Karpas-422 (cell line): ENCODE results near the gene CCDC63. TPM values are rescaled to one million over a fixed set of nuclear protein-coding genes. Genes with fewer than 3 reads are reported as not detected.

Source experiments
- DNase-seq: peaks from one replicate; pipeline ENCODE4 v3.0.0-alpha.2; 2015
- H2AFZ ChIP-seq: fragments of 200-600 bp; sonication (generic); 2 replicates; pipeline ENCODE4 v1.6.1; 2014; ENCODE audit warnings: antibody characterized with exemption, low read length, mixed read lengths
- H3K27ac ChIP-seq: fragments of 200-600 bp; sonication (generic); 2 replicates; pipeline ENCODE4 v1.5.1; 2014; ENCODE audit warnings: mild to moderate bottlenecking, low read length, moderate library complexity
- H3K27me3 ChIP-seq: fragments of 200-600 bp; sonication (generic); 2 replicates; pipeline ENCODE4 v1.6.1; 2014; ENCODE audit warnings: low read length, mixed read lengths
- H3K36me3 ChIP-seq: fragments of 200-600 bp; sonication (generic); 2 replicates; pipeline ENCODE4 v1.6.1; 2014; ENCODE audit warnings: low read length, mixed read lengths; ENCODE audit not compliant: insufficient read depth
- H3K4me1 ChIP-seq: fragments of 200-600 bp; sonication (generic); 2 replicates; pipeline ENCODE4 v1.6.1; 2014; ENCODE audit warnings: mild to moderate bottlenecking, low read length, mixed read lengths
- H3K4me2 ChIP-seq: fragments of 200-600 bp; sonication (generic); 2 replicates; pipeline ENCODE4 v1.6.1; 2014; ENCODE audit warnings: low read length, low read depth, mild to moderate bottlenecking; ENCODE audit not compliant: poor library complexity, severe bottlenecking
- H3K4me3 ChIP-seq: fragments of 200-600 bp; sonication (generic); 2 replicates; pipeline ENCODE4 v1.5.1; 2014; ENCODE audit warnings: mild to moderate bottlenecking, antibody characterized with exemption, low read length, mixed read lengths
- H3K79me2 ChIP-seq: fragments of 200-600 bp; sonication (generic); 2 replicates; pipeline ENCODE4 v1.6.1; 2014; ENCODE audit warnings: mild to moderate bottlenecking, low read length, mixed read lengths
- H3K9ac ChIP-seq: fragments of 200-600 bp; sonication (generic); 2 replicates; pipeline ENCODE4 v1.6.0; 2014; ENCODE audit warnings: low read length
- H3K9me2 ChIP-seq: fragments of 200-600 bp; sonication (generic), shearing (Covaris generic); replicated peaks from 2 replicates; pipeline ENCODE4 v1.6.0; 2014; ENCODE audit warnings: mild to moderate bottlenecking, low read length, moderate library complexity; ENCODE audit not compliant: insufficient read depth
- H3K9me3 ChIP-seq: fragments of 300-700, 200-600 bp; sonication (generic); 2 replicates; pipeline ENCODE4 v1.6.1; 2014; ENCODE audit warnings: low read length, mixed read lengths
- H4K20me1 ChIP-seq: fragments of 200-600 bp; sonication (generic); 2 replicates; pipeline ENCODE4 v1.6.1; 2014; ENCODE audit warnings: mild to moderate bottlenecking, antibody characterized with exemption, low read length, low read depth; ENCODE audit not compliant: insufficient read depth
- total RNA-seq: library from RNA; depleted of rRNA; stranded (reverse); fragments of >200 nt; shearing (Covaris generic); gene quantifications from 2 replicates; pipeline ENCODE4 v1.2.3, GENCODE V29; 2014; ENCODE audit warnings: low replicate concordance

CCDC63 gene
- total RNA-seq, 1 experiment from 2014 or later, result not detected

DNA sequence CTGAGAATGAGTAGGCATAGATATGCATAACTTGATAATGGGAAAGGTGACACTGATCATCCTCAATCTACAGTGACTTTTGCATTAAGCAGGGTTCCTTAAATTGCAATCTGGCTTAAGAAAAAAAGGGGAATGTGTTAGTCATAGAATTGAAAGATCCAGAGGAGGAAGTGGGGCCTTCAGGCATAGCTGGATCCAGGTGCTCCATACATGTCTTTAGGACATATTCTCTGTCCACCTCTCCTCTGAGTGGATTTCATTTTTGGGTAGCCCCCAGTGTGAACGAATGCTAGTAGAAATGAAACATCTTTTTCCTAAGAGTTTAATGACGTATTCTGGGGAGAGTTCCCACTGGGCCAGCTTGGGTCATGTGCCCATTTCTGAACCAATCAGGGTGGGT is 27.6 kb downstream of the CCDC63 start:
- no peaks in the 10 kb centered on the region for H3K36me3 ChIP-seq
- H4K20me1 ChIP-seq, result no peaks in the 10 kb centered on the region
- no peak overlapping the region for H3K27ac ChIP-seq
- no peak overlapping the region for H3K4me2 ChIP-seq
- H3K9me2 ChIP-seq, result no peaks in the 10 kb centered on the region
- no peak overlapping the region for H2AFZ ChIP-seq
- no peak overlapping the region for H3K9ac ChIP-seq
- no peak for DNase-seq
- H3K27me3 ChIP-seq, result peaks cover 3% of the 10 kb centered on the region; the same call in 1 of the 2 replicates
- no peak overlapping the region for H3K4me3 ChIP-seq
- H3K79me2 ChIP-seq, result no peaks in the 10 kb centered on the region
- H3K9me3 ChIP-seq, result no peaks in the 10 kb centered on the region
- no peaks in the 10 kb centered on the region for H3K4me1 ChIP-seq

GRCh38 chr12:110874781-110875180 is 28.0 kb downstream of the CCDC63 start:
- Histone ChIP-seq H3K4me3 (no peak overlapping the region), H3K9ac (no peak overlapping the region), H3K9me3 (no peaks in the 10 kb centered on the region), H2AFZ (no peak overlapping the region), H3K27me3 (peaks cover 3% of the 10 kb centered on the region; the same call in 1 of the 2 replicates), H3K79me2 (no peaks in the 10 kb centered on the region), H3K27ac (no peak overlapping the region), H3K4me2 (no peak overlapping the region), H4K20me1 (no peaks in the 10 kb centered on the region), H3K9me2 (no peaks in the 10 kb centered on the region), H3K36me3 (no peaks in the 10 kb centered on the region), H3K4me1 (no peaks in the 10 kb centered on the region)
- DNase-seq, result no peak

GRCh38 chr12:110880651-110881050 is 33.9 kb downstream of the CCDC63 start:
- H3K27ac ChIP-seq, result no peak overlapping the region
- H3K9me2 ChIP-seq, result no peaks in the 10 kb centered on the region
- H3K36me3 ChIP-seq, result no peaks in the 10 kb centered on the region
- H3K9me3 ChIP-seq, result no peaks in the 10 kb centered on the region
- no peak overlapping the region for H3K4me2 ChIP-seq
- no peaks in the 10 kb centered on the region for H3K79me2 ChIP-seq
- H3K4me1 ChIP-seq, result no peaks in the 10 kb centered on the region
- no peaks in the 10 kb centered on the region for H4K20me1 ChIP-seq
- DNase-seq, result no peak
- no peak overlapping the region for H3K9ac ChIP-seq
- H2AFZ ChIP-seq, result no peak overlapping the region
- H3K4me3 ChIP-seq, result no peak overlapping the region
- H3K27me3 ChIP-seq, result peaks cover 3% of the 10 kb centered on the region; the same call in 1 of the 2 replicates

- no peak overlapping the region for H3K27ac ChIP-seq
- DNase-seq, result no peak
These were observed 36.5 kb downstream of the CCDC63 start for GRCh38 chr12:110883251-110883650.

DNA sequence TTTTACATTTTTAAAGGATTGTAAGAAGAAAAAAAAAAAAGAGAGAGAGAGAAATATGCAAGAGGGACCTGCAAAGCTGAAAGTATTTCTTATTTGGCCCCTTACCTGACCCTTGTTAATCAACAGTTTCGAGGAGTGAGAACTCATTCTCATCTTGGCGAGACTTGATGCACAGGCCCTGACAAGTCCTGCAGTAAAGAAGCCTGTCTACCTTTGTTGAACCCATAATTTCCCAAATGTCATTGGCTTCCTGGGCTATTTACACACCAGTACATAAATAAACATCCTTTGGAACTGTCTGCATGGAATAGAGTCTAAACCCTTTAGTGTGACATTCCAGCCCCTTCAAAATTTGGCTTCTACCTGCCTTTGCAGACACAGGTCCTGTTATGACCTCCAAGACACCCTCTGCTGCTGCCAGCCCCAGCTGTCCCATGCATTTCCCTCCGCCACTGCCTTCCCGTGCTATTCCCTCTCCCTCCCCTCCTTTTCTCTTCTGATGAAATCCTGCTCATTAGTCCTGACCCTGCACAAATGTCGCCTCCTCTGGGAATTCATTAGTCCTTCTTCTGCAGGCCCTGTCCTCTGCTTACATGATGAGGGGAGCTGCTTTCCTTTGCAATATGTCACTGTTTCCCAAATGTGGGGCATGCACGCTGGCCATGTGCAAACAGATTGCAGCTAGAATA is 38.5 kb downstream of the CCDC63 start:
- H3K4me2 ChIP-seq, result no peak overlapping the region
- H3K9me3 ChIP-seq, result no peaks in the 10 kb centered on the region
- no peak overlapping the region for H3K9ac ChIP-seq
- no peaks in the 10 kb centered on the region for H3K79me2 ChIP-seq
- H3K27me3 ChIP-seq, result no peaks in the 10 kb centered on the region
- no peak for DNase-seq
- no peaks in the 10 kb centered on the region for H3K36me3 ChIP-seq
- H2AFZ ChIP-seq, result no peak overlapping the region
- H3K4me3 ChIP-seq, result no peak overlapping the region
- no peaks in the 10 kb centered on the region for H3K9me2 ChIP-seq
- H3K27ac ChIP-seq, result no peak overlapping the region
- H4K20me1 ChIP-seq, result no peaks in the 10 kb centered on the region
- H3K4me1 ChIP-seq, result no peaks in the 10 kb centered on the region

More at GRCh38 chr12:110883251-110883650, 36.5 kb downstream of the CCDC63 start:
- H3K4me1 ChIP-seq, result no peaks in the 10 kb centered on the region
- no peak overlapping the region for H2AFZ ChIP-seq
- no peaks in the 10 kb centered on the region for H3K9me3 ChIP-seq
- H3K4me3 ChIP-seq, result no peak overlapping the region
- H4K20me1 ChIP-seq, result no peaks in the 10 kb centered on the region
- no peaks in the 10 kb centered on the region for H3K36me3 ChIP-seq
- no peak overlapping the region for H3K9ac ChIP-seq
- H3K27me3 ChIP-seq, result peaks cover 3% of the 10 kb centered on the region; the same call in 1 of the 2 replicates
- no peaks in the 10 kb centered on the region for H3K9me2 ChIP-seq
- H3K4me2 ChIP-seq, result no peak overlapping the region
- no peaks in the 10 kb centered on the region for H3K79me2 ChIP-seq

DNA sequence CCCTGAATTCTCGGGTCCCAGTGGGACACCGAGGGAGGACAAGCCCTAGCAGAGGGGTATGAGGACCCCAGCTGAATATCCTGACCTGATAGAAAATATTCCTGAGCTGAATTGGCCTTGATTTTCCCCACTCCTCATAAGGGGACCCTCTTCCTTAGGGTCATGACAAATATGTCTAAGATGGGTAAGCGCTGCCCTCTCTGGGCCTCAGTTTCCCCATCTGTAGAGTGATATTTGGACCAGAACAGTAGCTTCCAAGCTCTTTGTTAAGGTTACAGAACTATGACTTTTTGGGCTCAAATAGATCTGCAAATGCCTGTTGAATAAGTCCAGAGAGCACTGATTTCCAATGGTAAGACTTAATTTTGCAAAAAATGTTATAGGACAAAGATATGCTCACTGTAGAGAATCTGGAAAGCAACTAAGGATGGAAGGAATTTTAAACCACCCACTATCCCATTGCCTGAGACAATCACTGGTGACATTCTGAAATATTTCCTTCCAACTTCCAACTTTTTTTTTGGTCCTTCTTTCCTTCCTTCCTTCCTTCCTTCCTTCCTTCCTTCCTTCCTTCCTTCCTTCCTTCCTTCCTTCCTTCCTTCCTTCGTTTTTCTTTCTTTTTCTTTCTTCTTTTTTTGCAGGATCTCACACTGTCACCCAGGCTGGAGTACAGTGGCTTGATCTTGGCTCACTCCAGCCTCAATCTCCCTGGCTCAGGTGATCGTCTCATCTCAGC is 41.6 kb downstream of the CCDC63 start:
- Histone ChIP-seq H3K9ac (no peak overlapping the region), H3K27me3 (no peaks in the 10 kb centered on the region), H3K79me2 (no peaks in the 10 kb centered on the region), H3K9me3 (no peaks in the 10 kb centered on the region), H4K20me1 (no peaks in the 10 kb centered on the region), H3K36me3 (no peaks in the 10 kb centered on the region), H3K9me2 (no peaks in the 10 kb centered on the region), H3K4me1 (no peaks in the 10 kb centered on the region), H2AFZ (no peak overlapping the region), H3K4me2 (no peak overlapping the region), H3K4me3 (no peak overlapping the region), H3K27ac (no peak overlapping the region)
- no peak for DNase-seq

- no peaks in the 10 kb centered on the region for H3K79me2 ChIP-seq
- DNase-seq, result no peak
- no peak overlapping the region for H3K4me3 ChIP-seq
- H3K4me1 ChIP-seq, result no peaks in the 10 kb centered on the region
- no peaks in the 10 kb centered on the region for H4K20me1 ChIP-seq
- H3K27ac ChIP-seq, result no peak overlapping the region
- H2AFZ ChIP-seq, result no peak overlapping the region
- no peaks in the 10 kb centered on the region for H3K9me3 ChIP-seq
- no peak overlapping the region for H3K4me2 ChIP-seq
- H3K9me2 ChIP-seq, result no peaks in the 10 kb centered on the region
- H3K9ac ChIP-seq, result no peak overlapping the region
- no peaks in the 10 kb centered on the region for H3K27me3 ChIP-seq
- H3K36me3 ChIP-seq, result no peaks in the 10 kb centered on the region
These were observed 42.6 kb downstream of the CCDC63 start for GRCh38 chr12:110889361-110889760.

- no peaks in the 10 kb centered on the region for H3K27me3 ChIP-seq
- H2AFZ ChIP-seq, result no peak overlapping the region
- H3K36me3 ChIP-seq, result no peaks in the 10 kb centered on the region
- H3K4me1 ChIP-seq, result no peaks in the 10 kb centered on the region
- no peak for DNase-seq
- no peaks in the 10 kb centered on the region for H3K79me2 ChIP-seq
- H3K4me2 ChIP-seq, result no peak overlapping the region
- H3K27ac ChIP-seq, result no peak overlapping the region
- no peaks in the 10 kb centered on the region for H3K9me2 ChIP-seq
- H3K9ac ChIP-seq, result no peak overlapping the region
- no peaks in the 10 kb centered on the region for H3K9me3 ChIP-seq
- no peaks in the 10 kb centered on the region for H4K20me1 ChIP-seq
- no peak overlapping the region for H3K4me3 ChIP-seq
These were observed 47.2 kb downstream of the CCDC63 start for GRCh38 chr12:110893956-110894355.
